ENCODE results near the gene TJP1.

- TF ChIP-seq CTCF (IDR thresholded peaks at IDR 0.05; ENCODE audit: poor library complexity) (no peak), EZH2 (IDR thresholded peaks at IDR 0.05; ENCODE audit: borderline replicate concordance) (no peak), EZH2phosphoT487 (IDR thresholded peaks at IDR 0.05; ENCODE audit: low read depth, severe bottlenecking, unreplicated experiment) (no peak)
Measured at GRCh38 chr15:29736744-29737020, 85.6 kb downstream of the TJP1 start.
